Measurements from ENCODE around the gene TUB. TPM values are rescaled to one million over a fixed set of nuclear protein-coding genes. Genes with fewer than 3 reads are reported as not detected.

TUB gene
- total RNA-seq, 2 experiments from 2014 or later, result 0.19 to 0.34 TPM

- Mint-ChIP-seq H3K4me1 (no peaks in the 10 kb centered on the region), H3K27ac (no peak overlapping the region), H3K4me3 (no peak overlapping the region), H3K36me3 (no peaks in the 10 kb centered on the region), H3K27me3 (no peaks in the 10 kb centered on the region), H3K9me3 (no peaks in the 10 kb centered on the region)
- DNase-seq, result no peak
Measured at GRCh38 chr11:8098879-8099278, 17.9 kb downstream of the TUB start.

GRCh38 chr11:8099291-8099899 is 18.4 kb downstream of the TUB start:
- H3K27me3 Mint-ChIP-seq, result no peaks in the 10 kb centered on the region
- peak; percentile 47 for DNase-seq
- no peak overlapping the region for H3K4me3 Mint-ChIP-seq
- no peaks in the 10 kb centered on the region for H3K4me1 Mint-ChIP-seq
- no peaks in the 10 kb centered on the region for H3K9me3 Mint-ChIP-seq
- no peaks in the 10 kb centered on the region for H3K36me3 Mint-ChIP-seq
- no peak overlapping the region for H3K27ac Mint-ChIP-seq

GRCh38 chr11:8100158-8100557 is 19.1 kb downstream of the TUB start:
- no peaks in the 10 kb centered on the region for H3K36me3 Mint-ChIP-seq
- H3K4me1 Mint-ChIP-seq, result no peaks in the 10 kb centered on the region

GRCh38 chr11:8100605-8101004 is 19.6 kb downstream of the TUB start:
- H3K4me1 Mint-ChIP-seq, result no peaks in the 10 kb centered on the region
- no peak overlapping the region for H3K4me3 Mint-ChIP-seq
- no peaks in the 10 kb centered on the region for H3K9me3 Mint-ChIP-seq
- no peaks in the 10 kb centered on the region for H3K27me3 Mint-ChIP-seq
- H3K27ac Mint-ChIP-seq, result no peak overlapping the region
- no peaks in the 10 kb centered on the region for H3K36me3 Mint-ChIP-seq
- no peak for DNase-seq

More at GRCh38 chr11:8100158-8100557, 19.1 kb downstream of the TUB start:
- DNase-seq, result no peak
- H3K27me3 Mint-ChIP-seq, result no peaks in the 10 kb centered on the region
- H3K4me3 Mint-ChIP-seq, result no peak overlapping the region
- H3K9me3 Mint-ChIP-seq, result no peaks in the 10 kb centered on the region
- no peak overlapping the region for H3K27ac Mint-ChIP-seq

- Mint-ChIP-seq H3K36me3 (no peaks in the 10 kb centered on the region), H3K9me3 (no peaks in the 10 kb centered on the region), H3K27ac (no peak overlapping the region), H3K4me3 (no peak overlapping the region), H3K27me3 (no peaks in the 10 kb centered on the region), H3K4me1 (no peaks in the 10 kb centered on the region)
- DNase-seq, result no peak
Measured at GRCh38 chr11:8101421-8101820, 20.4 kb downstream of the TUB start.

GRCh38 chr11:8102296-8102915 is 21.4 kb downstream of the TUB start:
- no peaks in the 10 kb centered on the region for H3K4me1 Mint-ChIP-seq
- H3K9me3 Mint-ChIP-seq, result no peaks in the 10 kb centered on the region
- no peak for DNase-seq
- H3K27me3 Mint-ChIP-seq, result no peaks in the 10 kb centered on the region
- no peak overlapping the region for H3K4me3 Mint-ChIP-seq
- no peaks in the 10 kb centered on the region for H3K36me3 Mint-ChIP-seq
- no peak overlapping the region for H3K27ac Mint-ChIP-seq

- H3K4me1 Mint-ChIP-seq, result no peaks in the 10 kb centered on the region
- no peaks in the 10 kb centered on the region for H3K27me3 Mint-ChIP-seq
- no peaks in the 10 kb centered on the region for H3K36me3 Mint-ChIP-seq
- no peak overlapping the region for H3K4me3 Mint-ChIP-seq
- no peaks in the 10 kb centered on the region for H3K9me3 Mint-ChIP-seq
- DNase-seq, result no peak
- no peak overlapping the region for H3K27ac Mint-ChIP-seq
Measured at GRCh38 chr11:8102965-8103364, 22.0 kb downstream of the TUB start.

- DNase-seq, result no peak
- Mint-ChIP-seq H3K4me3 (no peak overlapping the region), H3K27me3 (no peaks in the 10 kb centered on the region), H3K4me1 (no peaks in the 10 kb centered on the region), H3K27ac (no peak overlapping the region), H3K9me3 (no peaks in the 10 kb centered on the region), H3K36me3 (no peaks in the 10 kb centered on the region)
Measured at GRCh38 chr11:8103909-8104308, 22.9 kb downstream of the TUB start.

- Mint-ChIP-seq H3K4me1 (no peaks in the 10 kb centered on the region), H3K9me3 (no peaks in the 10 kb centered on the region), H3K27me3 (no peaks in the 10 kb centered on the region), H3K36me3 (no peaks in the 10 kb centered on the region), H3K27ac (no peak overlapping the region), H3K4me3 (no peak overlapping the region)
- DNase-seq, result no peak
Measured at GRCh38 chr11:8105133-8105532, 24.1 kb downstream of the TUB start.

- H3K4me1 Mint-ChIP-seq, result no peaks in the 10 kb centered on the region
- no peak for DNase-seq
- H3K36me3 Mint-ChIP-seq, result no peaks in the 10 kb centered on the region
- H3K4me3 Mint-ChIP-seq, result no peak overlapping the region
- no peak overlapping the region for H3K27ac Mint-ChIP-seq
- H3K9me3 Mint-ChIP-seq, result no peaks in the 10 kb centered on the region
- no peaks in the 10 kb centered on the region for H3K27me3 Mint-ChIP-seq
Measured at GRCh38 chr11:8105666-8106065, 24.7 kb downstream of the TUB start.

GRCh38 chr11:8106679-8107078 is 25.7 kb downstream of the TUB start:
- DNase-seq, result no peak
- Mint-ChIP-seq H3K27ac (no peak overlapping the region), H3K4me1 (no peaks in the 10 kb centered on the region), H3K4me3 (no peak overlapping the region), H3K36me3 (peaks cover 3% of the 10 kb centered on the region), H3K27me3 (no peaks in the 10 kb centered on the region), H3K9me3 (no peaks in the 10 kb centered on the region)

GRCh38 chr11:8107642-8108041 is 26.6 kb downstream of the TUB start:
- no peaks in the 10 kb centered on the region for H3K9me3 Mint-ChIP-seq
- H3K36me3 Mint-ChIP-seq, result peaks cover 3% of the 10 kb centered on the region
- no peaks in the 10 kb centered on the region for H3K27me3 Mint-ChIP-seq
- no peak overlapping the region for H3K4me3 Mint-ChIP-seq
- DNase-seq, result no peak
- no peaks in the 10 kb centered on the region for H3K4me1 Mint-ChIP-seq
- no peak overlapping the region for H3K27ac Mint-ChIP-seq

GRCh38 chr11:8108421-8108820 is 27.4 kb downstream of the TUB start:
- H3K4me3 Mint-ChIP-seq, result no peak overlapping the region
- H3K4me1 Mint-ChIP-seq, result no peaks in the 10 kb centered on the region
- H3K36me3 Mint-ChIP-seq, result peaks cover 3% of the 10 kb centered on the region
- H3K27me3 Mint-ChIP-seq, result no peaks in the 10 kb centered on the region
- no peak overlapping the region for H3K27ac Mint-ChIP-seq
- no peak for DNase-seq
- H3K9me3 Mint-ChIP-seq, result no peaks in the 10 kb centered on the region

GRCh38 chr11:8109675-8110074 is 28.7 kb downstream of the TUB start:
- Mint-ChIP-seq H3K9me3 (peaks cover 2% of the 10 kb centered on the region), H3K27me3 (no peaks in the 10 kb centered on the region), H3K36me3 (peaks cover 12% of the 10 kb centered on the region), H3K4me1 (no peaks in the 10 kb centered on the region), H3K27ac (no peak overlapping the region), H3K4me3 (no peak overlapping the region)
- DNase-seq, result no peak

- Mint-ChIP-seq H3K4me1 (no peaks in the 10 kb centered on the region), H3K27ac (no peak overlapping the region), H3K36me3 (peaks cover 17% of the 10 kb centered on the region), H3K9me3 (peaks cover 6% of the 10 kb centered on the region), H3K4me3 (no peak overlapping the region), H3K27me3 (peaks cover 3% of the 10 kb centered on the region)
- no peak for DNase-seq
Measured at GRCh38 chr11:8110396-8110795, 29.4 kb downstream of the TUB start.

- no peak for DNase-seq
- H3K4me3 Mint-ChIP-seq, result no peak overlapping the region
- H3K9me3 Mint-ChIP-seq, result peaks cover 6% of the 10 kb centered on the region
- H3K36me3 Mint-ChIP-seq, result peaks cover 29% of the 10 kb centered on the region
- H3K27me3 Mint-ChIP-seq, result peaks cover 3% of the 10 kb centered on the region
- no peaks in the 10 kb centered on the region for H3K4me1 Mint-ChIP-seq
- H3K27ac Mint-ChIP-seq, result no peak overlapping the region
Measured at GRCh38 chr11:8111636-8112035, 30.6 kb downstream of the TUB start.

Data from activated naive CD8-positive, alpha-beta T cell treated with anti-CD3 and anti-CD28 coated beads for 36 hours (primary cell).